ENCODE results near the gene JMJD4. TPM values are rescaled to one million over a fixed set of nuclear protein-coding genes. Genes with fewer than 3 reads are reported as not detected.

The JMJD4 gene
- total and polyA plus RNA-seq, 2 of the 8 experiments (the other 6 are each of a cell fraction or from before 2014, with no cell fraction given), result 13.2 to 23.3 TPM

GRCh38 chr1:227749225-227749624 is 14.1 kb upstream of the JMJD4 start:
- no peak overlapping the region for H3K4ac ChIP-seq (replicated peaks; ENCODE audit: insufficient read length, low read depth, low read length)
- no peak overlapping the region for H3K18ac ChIP-seq (ENCODE audit: extremely low read depth, low read length)
- H3K14ac ChIP-seq (ENCODE audit: insufficient read length), result no peak overlapping the region
- H3K27ac ChIP-seq (ENCODE audit: low read depth, low read length), result no peak overlapping the region
- H2BK20ac ChIP-seq (ENCODE audit: low read length), result no peak overlapping the region
- no peak overlapping the region for H4K91ac ChIP-seq (replicated peaks; ENCODE audit: insufficient read length, low read length)
- FAIRE-seq (no peak), DNase-seq (ENCODE audit: low read depth in 1 of 2, low spot score in 2 of 2) (no peak)
- no peak overlapping the region for H4K5ac ChIP-seq (ENCODE audit: insufficient read length, low read depth, low read length)
- no peak overlapping the region for H2BK15ac ChIP-seq (ENCODE audit: low read length)
- H3K56ac ChIP-seq (replicated peaks; ENCODE audit: insufficient read length, low read depth, low read length), result no peak overlapping the region
- CTCF ChIA-PET (ENCODE audit: partially characterized antibody), result interaction anchor here (1.1 kb wide), 2 partner anchors 205 to 268 kb away, joined by 3 to 4 read pairs; no protein-coding TSS in a partner anchor
- H2AK5ac ChIP-seq (ENCODE audit: low read depth, low read length), result no peak overlapping the region
- peaks cover 0 to 9% (median 3%) of the 10 kb centered on the region in 4 experiments; a peak in 6 of 8 replicates for H3K36me3 ChIP-seq (ENCODE audit: control insufficient read depth in 2 of 4, insufficient read depth in 4 of 4, low read length in 3 of 4)
- no peak for TF ChIP-seq CREB1 (IDR thresholded peaks at IDR 0.05)
- no peak for TF ChIP-seq TBP (IDR thresholded peaks at IDR 0.05; ENCODE audit: low read depth, low read length)
- TF ChIP-seq TAF1 (IDR thresholded peaks at IDR 0.05; ENCODE audit: low read depth, low read length), result no peak
- TF ChIP-seq EGR1 (IDR thresholded peaks at IDR 0.05; ENCODE audit: borderline replicate concordance, low read depth, low read length), result no peak
- no peak for TF ChIP-seq SRF (IDR thresholded peaks at IDR 0.05; ENCODE audit: low read depth, low read length)
- no peak for TF ChIP-seq RFX5 (IDR thresholded peaks at IDR 0.05; ENCODE audit: borderline replicate concordance, low read depth, low read length)
- no peak for TF ChIP-seq KDM5A (IDR thresholded peaks at IDR 0.05; ENCODE audit: low read length)
- TF ChIP-seq SIN3A (conservative IDR thresholded peaks at IDR 0.05 in 1 of 2, IDR thresholded peaks at IDR 0.05 in 1 of 2; ENCODE audit: low read depth in 1 of 2, low read length in 2 of 2), result no peak
- TF ChIP-seq CBX8 (IDR thresholded peaks at IDR 0.05; ENCODE audit: borderline replicate concordance, low read depth, low read length), result no peak
- no peak for TF ChIP-seq RXRA (IDR thresholded peaks at IDR 0.05; ENCODE audit: insufficient read depth, low read depth, low read length)
- TF ChIP-seq MAFK (IDR thresholded peaks at IDR 0.05; ENCODE audit: low read depth, low read length), result no peak
- no peak overlapping the region for H3K4me2 ChIP-seq (ENCODE audit: insufficient read depth in 1 of 2, low read depth in 2 of 2, low read length in 2 of 2)
- no peak overlapping the region for H2BK120ac ChIP-seq (replicated peaks; ENCODE audit: low read depth, low read length)
- POLR2A ChIA-PET (ENCODE audit: partially characterized antibody), result no interaction called here
- no peak overlapping the region for H2AFZ ChIP-seq (ENCODE audit: low read length)
- no peaks in the 10 kb centered on the region for H3K27me3 ChIP-seq (replicated peaks in 1 of 4; ENCODE audit: control insufficient read depth in 3 of 4, extremely low read depth in 1 of 4, insufficient read depth in 3 of 4, low read length in 3 of 4)
- peaks cover 4 to 74% of the 10 kb centered on the region in 2 experiments; a peak in 3 of 4 replicates for H3K79me2 ChIP-seq (ENCODE audit: control insufficient read depth in 1 of 2, insufficient read depth in 2 of 2, low read length in 2 of 2)
- no peak overlapping the region for H2BK5ac ChIP-seq (ENCODE audit: low read depth, low read length)
- H4K20me1 ChIP-seq (replicated peaks in 1 of 2; ENCODE audit: control insufficient read depth in 1 of 2, insufficient read depth in 2 of 2, low read length in 2 of 2), result peaks cover 20 to 38% of the 10 kb centered on the region in 2 experiments
- H3K23ac ChIP-seq (ENCODE audit: insufficient read length), result no peak overlapping the region
- no peak overlapping the region for H4K8ac ChIP-seq (ENCODE audit: extremely low read depth, insufficient read depth, low read length)
- no peak overlapping the region for H3K9ac ChIP-seq (replicated peaks in 1 of 4; ENCODE audit: extremely low read depth in 1 of 4, low read depth in 3 of 4, low read length in 3 of 4)
- H3K4me1 ChIP-seq (replicated peaks in 1 of 4; ENCODE audit: control insufficient read depth in 3 of 4, insufficient read depth in 4 of 4, low read length in 3 of 4), result no peaks in the 10 kb centered on the region
- no peak overlapping the region for H3K4me3 ChIP-seq (ENCODE audit: extremely low read depth in 1 of 4, insufficient read depth in 2 of 4, low read depth in 3 of 4, low read length in 4 of 4)
- no peaks in the 10 kb centered on the region for H3K23me2 ChIP-seq (ENCODE audit: low read depth, low read length)
- no peak overlapping the region for H2BK12ac ChIP-seq (ENCODE audit: low read depth, low read length)
- WGBS, 2 experiments (ENCODE audit: extremely low coverage in 1 of 2, insufficient coverage in 1 of 2, insufficient read length in 1 of 2, insufficient replicate concordance in 2 of 2, low coverage in 1 of 2, low lambda C conversion rate in 2 of 2, missing lambda C conversion rate in 1 of 2), result 94% methylated on average over 7 of the region's 7 CpGs; no CpG with 5 or more reads in 1 of the 2 experiments
- peaks cover 25% of the 10 kb centered on the region for H3K79me1 ChIP-seq (ENCODE audit: low read depth, low read length)
- H3K9me3 ChIP-seq (ENCODE audit: insufficient read depth in 2 of 2, low read depth in 1 of 2, low read length in 1 of 2), result no peaks in the 10 kb centered on the region

All from H1 (cell line).